GM21825 (cell line): Measurements from ENCODE around the gene CCR2.
"Not testable (repeated sequence)": the region's sequence is repeated elsewhere in the genome, so short reads cannot be mapped to it uniquely, and the experiment has no call there.

Experiments
- ATAC-seq: cut with Tn5 transposase; IDR thresholded peaks from one replicate; pipeline ENCODE4 v1.9.1; 2021; ENCODE audit warnings: mild to moderate bottlenecking, moderate library complexity; ENCODE audit not compliant: unreplicated experiment

Gene CCR2

DNA sequence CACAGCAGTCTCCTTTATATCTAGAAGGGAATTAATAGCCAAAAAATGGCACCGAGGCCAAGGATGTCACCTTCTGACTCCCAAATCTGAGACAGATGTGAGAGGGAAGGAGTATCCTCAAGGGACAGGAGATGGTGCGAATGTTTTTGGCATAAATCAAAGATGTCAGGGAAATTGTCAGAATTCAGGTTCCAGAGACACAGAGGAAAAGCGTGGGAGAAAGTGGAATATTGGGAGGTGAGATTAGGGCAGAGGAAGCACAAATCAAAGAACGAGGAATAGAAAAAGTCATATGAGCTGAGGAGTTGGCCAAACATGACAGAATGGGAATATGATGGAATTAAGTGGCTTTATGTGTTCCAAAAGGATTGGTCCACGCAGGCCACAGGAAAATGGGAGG lies 46.9 kb downstream of the CCR2 start:
- no peak for ATAC-seq

- no peak for ATAC-seq
Observed at GRCh38 chr3:46401579-46401978, 47.7 kb downstream of the CCR2 start.

DNA sequence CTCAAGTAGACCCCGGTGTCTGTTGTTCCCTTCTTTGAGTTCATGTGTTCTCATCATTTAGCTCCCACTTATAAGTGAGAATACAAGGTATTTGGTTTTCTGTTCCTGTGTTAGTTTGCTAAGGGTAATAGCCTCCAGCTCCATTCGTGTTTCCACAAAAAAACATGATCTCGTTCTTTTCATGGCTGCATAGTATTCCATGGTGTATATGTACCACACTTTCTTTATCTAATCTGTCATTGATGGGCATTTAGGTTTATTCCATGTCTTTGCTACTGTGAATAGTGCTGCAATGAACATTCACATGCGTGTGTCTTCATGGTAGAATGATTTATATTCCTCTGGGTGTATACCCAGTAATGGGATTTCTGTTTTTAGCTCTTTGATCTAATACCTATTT lies 49.0 kb downstream of the CCR2 start:
- ATAC-seq = not testable (repeated sequence)

GRCh38 chr3:46405301-46406019 lies 51.5 kb downstream of the CCR2 start:
- ATAC-seq = no peak

DNA sequence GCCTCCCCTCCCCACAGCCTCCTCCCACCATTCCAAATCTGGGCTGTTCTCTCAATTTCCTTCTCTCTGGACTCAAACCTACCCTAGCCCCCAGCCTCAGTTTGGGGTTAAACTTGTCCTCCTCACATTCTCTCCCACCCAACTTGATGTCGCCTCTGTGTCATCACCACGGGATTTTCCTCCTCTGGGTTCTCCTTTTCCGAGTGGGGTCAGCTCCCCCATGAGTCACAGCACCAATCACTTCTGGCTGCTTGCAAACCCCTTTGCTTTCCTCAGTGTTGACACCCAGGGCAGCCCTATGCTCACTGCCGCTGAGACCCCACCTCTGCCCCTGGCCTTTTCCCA lies 52.5 kb downstream of the CCR2 start:
- ATAC-seq = no peak

GRCh38 chr3:46406788-46407611 lies 53.1 kb downstream of the CCR2 start, which contains the start of the genes CCR5AS and CCRL2:
CCR5AS (minus strand) TSS chr3:46407066.
CCRL2 (plus strand) TSS chr3:46407259; CDS start chr3:46408080, 821 bp downstream.
- ATAC-seq = no peak

- ATAC-seq = no peak
Observed at GRCh38 chr3:46407970-46408369, 54.1 kb downstream of the CCR2 start.

GRCh38 chr3:46408853-46409252 lies 54.9 kb downstream of the CCR2 start:
- no peak for ATAC-seq

GRCh38 chr3:46409739-46410489 lies 56.0 kb downstream of the CCR2 start:
- ATAC-seq = no peak
